Dermis microvascular lymphatic vessel endothelial cell (primary cell): ENCODE measurements around the gene BBS1. TPM values are rescaled to one million over a fixed set of nuclear protein-coding genes. Genes with fewer than 3 reads are reported as not detected.
A peak's percentile ranks its signal among the peaks of the same experiment; 100 is the strongest.

ENCODE experiments used
- DNase-seq, 2 donors: peaks; one replicate each; pipeline versions ENCODE4 v3.0.0 to v3.0.0-alpha.2; 2010; ENCODE audit warnings: low read depth in 2 of 2
- total RNA-seq: library from RNA; depleted of rRNA; stranded (reverse); fragments of >200 nt; gene quantifications from 2 replicates; pipeline ENCODE4 v1.2.1, GENCODE V29; 2014

The BBS1 gene
- total RNA-seq, 1 donor from 2014 or later = 11.3 TPM

DNA sequence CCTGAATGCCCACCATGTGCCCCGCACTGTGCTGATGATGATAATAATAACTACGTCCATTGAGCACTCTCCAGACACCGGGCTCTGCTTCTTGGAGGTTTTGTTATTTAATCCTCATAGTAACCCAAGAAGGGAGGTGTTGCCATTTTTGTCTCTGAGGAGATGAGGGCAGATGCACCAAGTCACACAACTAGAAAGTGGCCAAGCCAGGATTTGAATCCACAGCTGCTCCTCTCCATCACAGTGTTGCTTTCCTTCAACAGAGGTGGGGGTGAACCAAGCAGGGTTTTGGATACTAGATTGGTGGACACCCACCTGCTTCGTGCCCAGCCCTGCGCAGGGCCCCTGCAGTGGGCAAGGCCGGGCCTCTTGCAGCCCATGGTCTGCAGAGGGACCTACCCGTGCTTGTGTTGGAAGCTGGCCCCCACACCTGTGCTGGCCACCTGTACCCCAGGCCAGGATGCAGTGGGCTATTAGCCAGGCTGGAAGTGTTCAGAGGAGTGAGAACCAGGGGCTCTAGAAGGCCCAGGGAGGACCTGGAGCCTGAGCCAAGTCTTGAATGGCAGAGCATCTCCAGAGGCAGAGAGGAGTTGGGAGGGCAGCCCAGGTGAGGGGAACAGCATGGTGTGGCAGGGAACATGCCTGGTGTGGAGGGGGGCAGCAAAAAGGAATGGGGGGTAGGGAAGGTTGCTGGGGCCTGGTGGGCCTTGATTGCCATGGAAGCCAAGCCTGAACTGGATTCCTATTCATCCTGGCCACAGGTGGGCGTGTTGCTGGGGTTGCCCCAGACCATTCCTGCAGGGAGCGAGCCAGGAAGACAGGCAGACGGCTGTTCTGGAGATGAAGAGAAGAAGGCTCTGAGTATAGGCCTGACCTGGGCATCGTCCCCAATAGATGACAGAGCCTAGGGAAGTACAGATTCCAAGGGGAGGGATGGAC is 32.9 kb upstream of the BBS1 start:
- DNase-seq = no peak

- DNase-seq = peak in 1 of 2 donors; percentile 25
These were observed 31.6 kb upstream of the BBS1 start for GRCh38 chr11:66478729-66479393.

DNA sequence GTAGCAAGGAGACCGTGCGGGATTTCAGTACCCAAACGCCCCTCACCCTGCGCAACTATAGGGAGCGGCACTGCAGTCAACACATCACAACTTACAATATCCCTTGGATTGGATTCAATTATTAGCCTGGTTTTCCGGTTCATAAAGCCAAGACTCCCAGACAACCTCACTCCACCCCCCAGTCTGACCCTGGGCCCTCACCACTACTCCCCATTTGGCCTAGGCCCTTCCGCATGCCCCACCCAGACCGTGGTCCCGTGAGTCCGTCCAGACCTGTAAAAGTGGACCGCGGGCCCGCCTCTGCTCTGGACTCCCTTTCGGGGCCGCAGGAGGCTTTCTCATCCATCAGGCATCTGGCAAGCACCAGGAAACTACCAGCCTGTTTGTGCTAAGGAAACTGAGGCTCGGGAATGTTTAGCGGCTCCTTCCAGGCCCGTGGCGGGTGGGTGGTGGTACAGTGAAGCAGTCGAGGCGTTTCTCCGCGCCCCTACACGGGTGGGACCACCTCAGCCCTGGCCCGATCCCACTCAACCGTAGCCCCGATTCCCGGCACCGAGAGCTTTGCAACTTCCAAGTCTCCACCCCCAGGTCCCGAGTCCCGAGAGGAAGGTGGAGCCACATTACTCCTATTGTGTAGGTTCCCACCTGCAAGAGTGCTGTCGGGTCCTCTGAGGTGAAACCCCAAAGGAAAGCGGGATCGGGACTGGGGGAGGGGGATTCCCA is 30.9 kb upstream of the BBS1 start:
- DNase-seq = peak in 1 of 2 donors; percentile 33

- DNase-seq = peak; percentile 91 to 98
These were observed 30.1 kb upstream of the BBS1 start, which contains the start of gene DPP3 for GRCh38 chr11:66480117-66480938. DPP3 (plus strand) TSS chr11:66480434; CDS start chr11:66482201, 1,767 bp downstream.

DNA sequence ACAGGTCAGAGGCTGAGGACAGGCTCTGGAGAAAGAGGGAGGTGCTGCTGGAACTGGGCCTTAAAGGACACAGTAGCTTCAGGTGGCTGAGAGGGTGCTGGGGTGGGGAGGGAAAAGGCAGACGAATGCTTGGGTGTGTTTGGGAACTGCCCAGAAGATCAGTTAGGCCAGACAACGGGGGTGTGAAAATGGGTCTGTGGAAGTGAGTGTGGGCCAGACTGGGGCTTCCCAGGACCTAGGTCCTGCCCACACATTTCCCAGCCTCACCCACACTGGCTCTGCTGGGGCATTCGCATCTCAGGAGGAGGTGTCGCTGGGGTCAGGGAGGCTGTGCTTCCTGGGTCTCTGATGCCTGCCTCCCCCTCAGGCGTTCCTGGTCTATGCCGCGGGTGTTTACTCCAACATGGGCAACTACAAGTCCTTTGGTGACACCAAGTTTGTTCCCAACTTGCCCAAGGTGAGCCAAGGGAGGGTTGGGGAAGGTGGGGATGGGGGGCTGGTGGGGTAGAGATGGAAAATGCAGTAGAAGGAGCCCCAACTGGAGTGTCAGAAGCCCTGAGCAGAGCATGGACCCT is 25.5 kb upstream of the BBS1 start:
- DNase-seq = no peak

DNA sequence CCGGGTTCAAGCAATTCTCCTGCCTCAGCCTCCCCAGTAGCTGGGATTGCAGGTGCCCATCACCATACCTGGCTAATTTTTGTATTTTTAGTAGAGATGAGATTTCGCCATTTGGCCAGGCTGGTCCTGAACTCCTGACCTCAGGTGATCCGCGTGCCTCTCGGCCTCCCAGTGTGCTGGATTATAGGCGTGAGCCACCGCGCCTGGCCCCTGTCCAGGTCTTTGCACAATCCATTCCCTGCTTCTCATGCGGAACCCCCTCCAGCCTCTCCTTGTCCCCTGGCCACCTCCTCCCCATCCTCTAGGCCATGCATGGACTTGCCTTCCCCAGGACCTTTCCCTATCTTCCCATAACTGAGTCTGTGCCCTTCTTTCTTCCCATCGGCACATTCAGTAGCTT is 21.5 kb upstream of the BBS1 start:
- no peak for DNase-seq

GRCh38 chr11:66489636-66490035 is 20.8 kb upstream of the BBS1 start:
- no peak for DNase-seq

DNA sequence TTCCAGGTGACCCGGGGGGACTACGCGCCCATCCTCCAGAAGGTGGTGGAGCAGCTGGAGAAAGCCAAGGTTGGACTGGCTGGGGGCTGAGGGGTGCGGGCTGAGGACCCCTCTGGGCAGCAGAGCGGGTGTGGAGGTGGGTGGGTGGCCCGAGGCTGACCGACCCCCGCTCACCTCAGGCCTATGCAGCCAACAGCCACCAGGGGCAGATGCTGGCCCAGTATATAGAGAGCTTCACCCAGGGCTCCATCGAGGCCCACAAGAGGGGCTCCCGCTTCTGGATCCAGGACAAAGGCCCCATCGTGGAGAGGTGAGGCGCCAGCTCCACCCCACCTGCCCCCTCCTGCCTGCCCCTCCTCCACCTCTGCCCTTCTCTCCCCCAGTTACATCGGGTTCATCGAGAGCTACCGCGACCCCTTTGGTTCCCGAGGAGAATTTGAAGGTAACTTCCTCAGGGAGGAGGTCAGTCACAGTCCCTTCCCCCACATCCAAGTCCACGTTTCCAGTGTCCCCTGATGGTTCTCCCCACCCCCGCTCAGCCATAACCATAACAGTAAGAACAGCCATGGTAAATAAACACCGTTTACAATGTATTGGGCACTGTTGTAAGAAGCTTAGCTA is 19.0 kb upstream of the BBS1 start:
- no peak for DNase-seq

DNA sequence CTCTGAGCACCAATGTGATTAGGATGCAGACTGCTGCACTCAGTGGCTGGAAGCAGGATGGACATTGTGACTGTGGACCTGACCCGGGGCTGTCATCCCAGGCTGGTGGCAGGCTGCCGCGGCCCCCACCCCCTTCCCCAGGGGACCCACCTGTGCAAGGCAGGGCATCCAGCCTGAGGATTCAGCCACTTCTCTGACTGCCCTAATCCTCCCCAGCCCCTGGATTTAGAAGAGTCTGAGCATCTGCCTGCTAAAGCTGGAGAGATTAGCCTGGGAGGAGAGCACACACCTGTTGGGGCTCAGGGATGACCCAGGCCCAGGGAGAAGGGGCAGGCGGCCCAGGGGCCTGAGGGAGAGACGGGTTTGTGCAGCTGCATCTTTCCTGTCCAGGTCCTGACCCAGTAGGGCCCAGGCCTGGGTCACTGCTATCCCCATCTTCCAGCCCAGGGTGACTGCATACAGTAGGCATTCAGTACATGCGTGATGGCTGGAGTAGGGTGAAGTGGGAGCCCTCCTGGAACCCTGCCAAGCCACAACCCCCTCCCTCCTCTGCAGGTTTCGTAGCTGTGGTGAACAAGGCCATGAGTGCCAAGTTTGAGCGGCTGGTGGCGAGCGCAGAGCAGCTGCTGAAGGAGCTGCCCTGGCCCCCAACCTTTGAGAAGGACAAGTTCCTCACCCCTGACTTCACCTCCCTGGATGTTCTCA is 18.1 kb upstream of the BBS1 start:
- DNase-seq = no peak

DNA sequence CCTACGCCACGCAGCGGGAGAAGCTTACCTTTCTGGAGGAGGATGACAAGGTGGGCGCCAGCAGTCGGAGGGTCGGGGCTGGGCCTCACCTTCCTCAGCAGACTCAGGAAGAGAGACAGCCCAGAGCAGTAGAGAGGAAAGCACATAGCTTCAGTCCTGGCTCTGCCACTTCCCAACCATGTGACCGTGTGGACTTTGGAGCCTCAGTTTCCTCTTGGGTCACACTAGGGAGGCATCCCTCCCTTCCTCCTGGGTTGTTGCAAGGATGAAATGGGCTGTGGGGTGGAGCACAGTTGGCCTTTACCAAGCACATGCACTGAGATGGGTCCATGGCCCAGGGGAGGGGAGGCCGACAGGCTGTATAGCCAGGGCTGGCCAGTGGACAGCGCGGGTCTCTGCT is 17.3 kb upstream of the BBS1 start:
- no peak for DNase-seq

DNA sequence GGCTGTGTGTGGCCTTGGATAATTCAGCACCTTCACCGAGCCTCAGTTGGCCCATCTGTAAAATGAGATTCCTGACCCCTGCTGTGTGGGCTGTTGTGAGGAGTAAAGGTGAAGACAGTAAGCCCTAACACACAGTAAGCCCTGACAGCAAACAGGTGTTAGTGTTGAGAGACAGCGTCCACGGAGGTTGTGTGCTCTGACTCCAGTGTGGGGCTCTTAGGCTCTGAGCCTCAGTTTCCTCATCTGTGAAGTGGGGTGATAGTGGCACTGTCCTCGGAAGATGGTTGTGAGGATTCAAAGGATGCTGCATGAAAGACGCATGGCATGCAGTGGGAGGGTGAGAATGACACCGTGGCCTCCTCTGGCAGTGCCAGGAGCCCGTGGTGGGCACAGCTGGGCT is 16.0 kb upstream of the BBS1 start:
- DNase-seq = no peak

DNA sequence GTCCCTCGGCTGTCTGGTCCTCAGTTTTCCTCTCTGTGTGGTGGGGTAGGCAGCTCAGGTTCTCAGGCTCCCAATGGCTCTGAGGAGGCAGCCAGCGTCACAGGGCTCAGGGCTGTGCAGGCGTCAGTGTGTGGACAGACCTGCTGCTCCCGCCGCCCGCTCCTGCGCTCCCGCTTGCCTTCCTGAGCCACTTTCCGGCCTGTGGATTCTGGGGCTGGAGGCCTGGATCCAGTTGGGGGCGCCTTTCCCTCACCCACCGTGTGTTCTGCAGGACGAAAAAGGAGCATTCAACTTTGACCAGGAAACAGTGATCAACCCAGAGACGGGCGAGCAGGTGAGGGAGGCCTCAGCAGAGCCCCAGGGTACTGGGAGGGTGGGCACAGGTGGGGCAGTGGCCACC is 15.5 kb upstream of the BBS1 start:
- no peak for DNase-seq

- DNase-seq = no peak
These were observed 15.0 kb upstream of the BBS1 start for GRCh38 chr11:66495401-66495854.

DNA sequence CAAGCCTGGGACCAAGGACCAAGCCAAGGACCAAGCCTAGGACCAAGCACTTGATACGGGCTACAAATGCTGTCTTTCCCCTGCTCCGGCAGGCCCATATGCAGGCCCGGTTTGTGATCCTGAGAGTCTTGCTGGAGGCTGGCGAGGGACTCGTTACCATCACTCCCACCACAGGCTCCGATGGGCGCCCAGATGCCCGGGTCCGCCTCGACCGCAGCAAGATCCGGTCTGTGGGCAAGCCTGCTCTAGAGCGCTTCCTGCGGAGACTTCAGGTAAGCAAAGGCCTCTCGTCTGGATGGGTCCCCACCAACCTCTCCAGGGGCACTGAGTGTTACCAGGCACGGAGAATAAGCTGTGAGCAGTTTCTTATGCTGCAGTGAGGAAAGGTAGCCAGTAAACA is 13.2 kb upstream of the BBS1 start:
- no peak for DNase-seq

- DNase-seq = no peak
These were observed 11.9 kb upstream of the BBS1 start for GRCh38 chr11:66498506-66498905.

GRCh38 chr11:66505276-66505816 is 5.1 kb upstream of the BBS1 start:
- no peak for DNase-seq

- no peak for DNase-seq
These were observed 1.3 kb upstream of the BBS1 start for GRCh38 chr11:66509131-66509561.

DNA sequence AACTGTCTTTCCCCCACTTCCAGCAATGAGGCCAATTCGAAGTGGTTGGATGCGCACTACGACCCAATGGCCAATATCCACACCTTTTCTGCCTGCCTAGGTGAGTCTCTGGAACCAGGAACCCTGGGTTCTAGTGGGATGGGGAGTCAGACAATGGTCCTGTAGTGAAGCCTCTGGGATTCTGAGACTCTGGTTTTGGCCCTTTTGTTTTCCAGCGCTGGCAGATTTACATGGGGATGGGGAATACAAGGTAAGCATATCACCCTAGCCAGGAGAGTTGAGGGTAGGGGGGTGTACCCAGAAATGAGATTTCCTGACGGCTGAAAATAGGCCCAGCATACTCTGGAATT is 530 bp downstream of the BBS1 start:
- no peak for DNase-seq

DNA sequence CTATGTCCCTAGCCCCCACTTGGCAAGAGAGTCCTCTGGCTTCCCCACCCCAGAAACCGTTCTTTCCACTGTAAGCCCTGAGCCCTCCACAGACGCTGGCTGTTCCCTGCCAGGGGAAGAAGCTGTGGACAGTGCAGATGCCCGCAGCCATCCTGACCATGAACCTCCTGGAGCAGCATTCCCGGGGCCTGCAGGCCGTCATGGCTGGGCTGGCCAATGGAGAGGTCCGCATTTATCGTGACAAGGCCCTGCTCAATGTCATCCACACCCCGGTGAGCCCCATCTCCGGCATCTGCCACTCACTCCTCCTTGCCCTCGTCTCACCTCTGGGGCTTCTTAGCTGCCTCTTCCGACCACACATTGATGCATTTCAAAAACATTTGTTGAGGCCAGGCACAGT is 13.2 kb downstream of the BBS1 start:
- no peak for DNase-seq
